GM18909 (cell line): ENCODE measurements around the gene C10orf71.

Source experiments
- ATAC-seq: cut with Tn5 transposase; IDR thresholded peaks from one replicate; pipeline ENCODE4 v1.9.1; 2021; ENCODE audit warnings: mild to moderate bottlenecking; ENCODE audit not compliant: unreplicated experiment, poor library complexity

The C10orf71 gene

GRCh38 chr10:49292565-49293207 is 6.3 kb upstream of the C10orf71 start:
- ATAC-seq: no peak

DNA sequence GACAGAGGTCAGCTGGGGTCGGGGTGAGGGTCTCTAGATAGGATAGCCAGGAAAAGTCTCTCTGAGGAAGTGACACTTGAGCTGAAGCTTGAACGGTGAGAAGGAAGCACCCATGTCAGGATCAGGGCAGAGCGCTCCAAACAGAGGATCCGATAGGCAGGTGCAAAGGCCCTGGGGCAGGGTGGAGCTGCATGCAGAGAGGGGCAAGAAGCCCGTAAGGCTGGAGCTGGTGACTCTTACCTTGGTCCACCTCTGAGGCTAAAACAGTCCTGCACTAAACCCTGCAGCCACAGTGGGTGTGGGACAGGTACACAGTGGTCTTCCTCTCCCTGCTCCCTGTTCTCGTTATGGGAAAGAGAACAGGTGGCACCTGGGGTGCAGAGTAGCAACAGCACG is 5.8 kb upstream of the C10orf71 start:
- ATAC-seq: no peak

GRCh38 chr10:49294731-49295130 is 4.2 kb upstream of the C10orf71 start:
- no peak for ATAC-seq

DNA sequence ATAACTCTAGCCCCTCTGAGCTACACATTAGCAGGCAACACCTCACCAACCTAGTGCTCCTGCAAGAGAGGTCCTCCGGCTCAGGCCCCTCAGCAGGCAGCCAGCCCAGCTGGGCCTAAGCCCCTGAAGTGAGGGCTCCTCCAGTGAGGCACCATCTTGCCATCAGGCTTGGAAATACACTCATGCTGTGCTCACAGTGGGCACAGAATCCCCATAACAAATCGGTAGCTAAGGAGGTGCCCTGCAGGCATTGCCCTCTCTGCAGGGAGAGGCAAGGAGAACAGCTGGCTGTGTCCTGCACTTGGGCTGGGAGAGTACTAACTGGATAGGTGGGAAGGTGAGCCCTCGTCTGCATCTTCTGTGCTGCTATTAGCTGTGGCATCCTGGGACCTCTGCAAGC is 3.7 kb upstream of the C10orf71 start:
- ATAC-seq: no peak

- ATAC-seq: no peak
Measured at GRCh38 chr10:49296382-49296781, 2.6 kb upstream of the C10orf71 start.

- no peak for ATAC-seq
Measured at GRCh38 chr10:49296836-49297235, 2.1 kb upstream of the C10orf71 start.

DNA sequence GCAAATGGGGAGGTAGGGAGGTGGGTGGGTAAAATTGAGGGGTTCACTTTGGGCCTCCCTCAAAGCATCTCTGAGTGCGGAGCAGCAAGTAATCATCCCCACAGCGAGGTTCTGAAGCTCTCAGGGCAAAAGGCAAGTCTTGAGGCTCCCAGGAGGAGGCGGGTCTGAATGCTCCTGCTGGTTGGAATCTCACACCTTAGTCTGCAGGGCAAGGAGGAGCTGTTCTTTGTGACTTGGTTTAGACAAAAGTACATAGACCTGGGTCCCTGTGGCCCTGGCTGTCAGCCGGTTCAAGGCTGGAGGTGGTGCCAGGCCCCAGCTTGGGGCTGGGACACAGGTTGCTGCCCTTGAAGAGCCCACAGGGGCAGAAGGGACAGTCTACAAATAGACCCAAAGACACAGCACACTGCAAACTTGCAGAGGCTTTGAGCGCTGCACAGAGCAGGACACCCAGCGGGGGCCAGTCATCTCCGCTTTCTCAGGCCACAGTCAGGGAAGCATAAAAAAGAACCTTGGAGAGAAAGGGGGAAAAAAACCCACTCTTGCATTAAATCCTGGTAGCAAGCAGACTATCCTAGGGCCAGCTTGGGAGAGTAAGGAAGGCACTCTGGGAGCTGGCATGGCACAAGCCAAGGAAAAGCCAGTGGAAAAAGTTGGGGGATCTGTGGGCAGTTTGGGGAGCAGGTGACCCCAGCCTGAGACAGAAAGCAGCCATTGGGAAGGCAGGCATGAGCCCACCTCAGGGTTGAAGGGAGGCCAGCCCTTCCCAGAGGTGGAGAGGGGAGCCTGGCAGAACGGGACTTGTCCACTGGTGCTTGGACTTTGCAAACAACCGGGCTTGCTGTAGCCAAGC is 926 bp upstream of the C10orf71 start:
- no peak for ATAC-seq

DNA sequence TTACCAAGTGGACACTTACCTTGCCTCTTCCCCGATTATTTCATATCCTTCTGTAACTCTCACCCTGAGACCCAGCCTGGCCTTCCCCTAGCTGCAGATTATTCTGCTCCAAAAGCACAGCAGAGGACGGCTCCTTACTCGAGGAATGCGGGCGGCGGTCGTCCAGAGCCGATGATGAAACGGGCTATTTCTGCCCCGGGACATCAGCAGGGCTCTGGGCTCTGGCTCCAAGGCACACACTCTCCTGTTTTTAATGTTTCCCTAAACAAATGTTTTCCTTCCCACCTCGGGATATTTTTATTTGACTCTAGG is 343 bp upstream of the C10orf71 start:
- ATAC-seq: no peak

DNA sequence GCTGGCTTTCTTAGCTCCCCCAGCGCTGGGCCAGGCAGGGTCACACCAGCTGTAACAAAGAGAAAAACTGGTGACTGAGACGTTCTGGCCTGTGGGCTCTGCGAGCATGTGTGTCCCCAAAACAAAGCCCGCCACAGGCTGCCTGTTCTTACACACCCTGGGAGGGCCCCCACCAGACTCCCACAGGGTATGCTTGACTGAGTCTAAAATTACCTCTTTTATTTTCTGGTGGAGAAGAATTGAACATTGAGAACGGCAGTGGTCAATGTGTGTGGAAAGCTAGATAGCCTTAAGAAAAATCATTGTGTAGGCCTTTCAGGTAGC is 808 bp downstream of the C10orf71 start:
- ATAC-seq: peak; percentile 74

DNA sequence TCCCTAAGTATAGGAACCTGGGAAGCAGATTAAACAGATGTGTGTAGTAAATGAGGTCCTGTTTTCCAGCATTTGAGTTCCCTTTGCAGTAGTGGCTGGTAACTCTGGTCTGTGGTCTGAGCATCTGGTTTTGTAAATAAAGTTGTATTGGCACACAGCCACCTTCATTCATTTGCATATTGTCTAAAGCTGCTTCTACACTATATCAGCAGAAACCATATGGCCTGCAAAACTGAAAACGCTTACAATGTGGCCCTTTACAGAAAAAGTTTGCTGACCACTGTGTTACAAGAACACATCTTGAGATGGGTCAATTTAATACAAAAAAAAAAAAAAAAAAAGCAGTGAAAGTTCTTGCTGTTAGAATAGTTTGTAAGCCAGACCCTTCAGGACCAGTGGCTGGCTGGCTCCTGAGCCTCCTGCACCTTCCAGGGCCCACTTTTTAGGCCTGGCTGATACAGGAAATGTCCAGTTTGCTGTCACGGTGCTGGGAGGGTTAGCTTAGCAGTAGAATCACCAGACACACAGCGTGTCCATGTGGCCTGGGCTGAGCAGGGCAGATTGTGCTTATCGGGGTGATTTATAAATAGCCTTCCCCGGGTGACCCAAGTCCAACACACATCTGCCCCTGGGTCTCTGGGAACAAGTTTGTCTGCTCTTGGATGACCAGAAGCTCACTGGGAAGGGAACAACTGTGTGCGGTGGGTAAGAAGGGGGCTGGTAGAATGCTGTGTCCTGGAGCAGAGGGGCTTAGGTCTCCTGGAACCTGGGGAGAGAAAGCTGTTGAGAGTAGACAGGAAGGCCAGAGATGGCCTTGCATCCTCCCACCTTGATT is 1.4 kb downstream of the C10orf71 start:
- ATAC-seq: peak; percentile 89

GRCh38 chr10:49301302-49301701 is 2.3 kb downstream of the C10orf71 start:
- no peak for ATAC-seq

GRCh38 chr10:49302088-49302487 is 3.1 kb downstream of the C10orf71 start:
- no peak for ATAC-seq

DNA sequence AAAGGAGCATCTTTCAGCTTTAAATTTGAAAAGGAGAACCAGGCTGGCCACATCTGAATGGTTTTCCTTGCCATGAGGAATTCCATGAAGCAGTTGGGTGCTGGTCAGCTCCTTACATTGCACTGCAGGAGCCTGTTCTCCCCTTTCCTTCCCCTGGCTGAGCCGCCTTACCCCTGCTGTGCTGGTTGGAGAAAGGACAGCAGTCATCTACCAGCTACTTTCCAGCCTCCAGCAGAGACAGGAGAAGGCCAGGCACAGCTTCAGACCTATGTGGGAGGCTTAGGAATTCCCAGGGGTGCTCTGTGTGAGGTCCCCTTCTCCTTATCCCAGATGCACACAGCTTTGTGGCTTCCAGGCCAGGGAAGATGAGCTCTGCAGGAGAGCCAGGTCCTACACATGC is 4.7 kb downstream of the C10orf71 start:
- no peak for ATAC-seq

DNA sequence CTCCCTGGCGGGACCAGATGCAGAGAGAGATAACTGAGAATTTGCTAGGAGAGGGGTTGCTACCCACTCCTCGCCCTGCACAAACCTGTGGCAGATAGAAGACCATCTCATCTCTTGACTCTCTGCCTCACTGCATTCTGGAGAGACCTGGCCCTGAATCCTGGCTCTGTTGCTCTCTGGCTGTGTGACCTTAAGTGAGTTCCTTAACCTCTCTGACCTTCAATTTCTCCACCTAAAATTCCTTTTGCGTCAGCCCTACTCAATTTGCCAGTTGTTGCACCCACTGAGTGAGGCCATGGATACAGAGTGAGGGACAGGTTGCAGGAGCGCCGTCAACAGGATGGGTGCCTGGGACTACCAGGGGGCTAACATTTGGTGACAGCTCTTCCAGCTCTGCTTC is 5.2 kb downstream of the C10orf71 start:
- ATAC-seq: no peak

DNA sequence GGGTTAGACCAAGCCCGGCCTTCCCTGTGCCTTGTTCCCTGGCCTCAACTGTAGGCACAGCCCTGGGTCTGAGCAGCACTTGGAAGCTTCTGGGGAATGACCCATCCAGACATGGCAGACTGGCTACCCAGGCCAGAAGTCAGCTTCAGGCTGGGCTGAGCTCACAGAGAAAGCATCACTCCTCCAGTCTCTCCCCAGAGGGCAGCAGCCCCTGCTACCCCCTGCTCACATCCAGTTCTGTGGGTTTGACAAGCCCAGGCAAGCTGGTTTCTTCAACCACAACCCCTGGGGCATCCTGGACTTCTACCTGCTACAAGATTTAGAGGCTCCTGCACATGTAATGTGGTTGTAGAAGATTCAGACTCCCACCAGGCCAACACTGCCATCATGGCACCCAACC is 9.0 kb downstream of the C10orf71 start:
- no peak for ATAC-seq

GRCh38 chr10:49308881-49309280 is 9.9 kb downstream of the C10orf71 start:
- no peak for ATAC-seq

DNA sequence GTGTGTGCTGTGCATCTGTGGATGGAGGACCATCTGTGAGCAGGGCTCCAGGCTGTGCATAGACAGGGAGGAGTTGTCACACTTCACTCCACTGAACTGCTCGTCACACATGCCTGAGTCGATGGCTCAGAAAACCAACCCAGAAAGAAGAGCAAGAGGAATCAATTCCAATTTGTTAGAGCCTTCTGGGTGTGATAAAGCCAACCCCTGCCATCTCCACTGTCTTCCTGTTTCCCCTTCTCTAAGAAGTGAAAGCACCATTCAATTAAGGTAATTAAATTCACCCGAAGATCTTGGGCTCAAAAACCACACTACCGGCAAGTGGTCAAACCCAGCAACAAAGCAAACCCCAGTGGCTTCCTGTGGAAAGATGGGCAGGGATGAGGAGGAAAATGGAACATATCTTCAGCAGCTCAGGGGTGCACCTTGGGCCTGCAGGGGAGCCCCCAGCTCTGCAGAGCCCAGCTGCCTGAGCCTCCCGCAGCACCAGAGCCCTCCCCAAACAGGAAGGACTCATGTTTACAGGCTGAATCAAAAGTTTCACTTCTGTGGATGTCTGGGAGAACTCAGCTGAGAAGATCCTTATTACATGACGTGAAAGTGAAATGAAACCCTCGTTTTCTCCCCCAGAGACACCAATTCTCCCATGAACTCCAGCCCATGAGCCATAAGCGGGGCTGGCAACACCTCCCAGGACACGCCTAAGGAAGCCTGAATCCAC is 10.9 kb downstream of the C10orf71 start:
- peak; percentile 57 for ATAC-seq

- peak; percentile 16 for ATAC-seq
Measured at GRCh38 chr10:49310460-49310859, 11.5 kb downstream of the C10orf71 start.

GRCh38 chr10:49310901-49311554 is 12.1 kb downstream of the C10orf71 start:
- ATAC-seq: no peak

- no peak for ATAC-seq
Measured at GRCh38 chr10:49311555-49312236, 12.7 kb downstream of the C10orf71 start.
